Measurements from ENCODE around the gene PAIP1. TPM values are rescaled to one million over a fixed set of nuclear protein-coding genes. Genes with fewer than 3 reads are reported as not detected.

Gene PAIP1
- total RNA-seq, 4 donors from 2014 or later, result 55.5 to 73.5 (median 65.2) TPM

DNA sequence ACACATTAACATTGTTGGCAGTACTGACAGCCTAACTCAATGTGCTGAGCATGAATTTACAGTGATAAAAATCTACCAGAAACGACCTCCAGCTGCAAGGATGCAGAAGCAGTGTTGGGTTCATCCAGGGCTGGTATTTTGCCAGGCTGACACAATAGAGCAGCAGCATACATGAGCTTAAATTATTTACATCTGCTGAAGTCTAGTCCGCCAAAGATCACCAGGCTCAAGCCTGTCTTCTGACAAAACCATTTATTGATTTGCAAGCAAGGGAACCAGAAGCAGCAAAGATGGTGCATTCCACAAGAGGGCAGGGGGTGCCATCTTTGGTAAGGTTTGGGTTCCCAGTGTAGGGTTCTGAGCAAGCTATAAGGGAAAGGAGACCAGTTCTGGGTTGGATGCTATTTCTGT lies 33.2 kb downstream of the PAIP1 start:
- WGBS, 2 donors, result 54 to 56% methylated on average over 2 of the region's 2 CpGs
- DNase-seq (ENCODE audit: low spot score in 2 of 2), result no peak
- Histone ChIP-seq H3K9me3 (no peaks in the 10 kb centered on the region), H3K27ac (no peak overlapping the region), H3K36me3 (peaks cover 2 to 48% (median 15%) of the 10 kb centered on the region in 3 donors), H3K27me3 (no peaks in the 10 kb centered on the region), H3K4me3 (no peak overlapping the region), H3K4me1 (no peaks in the 10 kb centered on the region)
- TF ChIP-seq CTCF (IDR thresholded peaks at IDR 0.05), result no peak
- no peak for TF ChIP-seq POLR2A (IDR thresholded peaks at IDR 0.05)

GRCh38 chr5:43520615-43521014 lies 36.3 kb downstream of the PAIP1 start:
- no peak overlapping the region for H3K27ac ChIP-seq
- no peaks in the 10 kb centered on the region for H3K9me3 ChIP-seq
- H3K27me3 ChIP-seq, result no peaks in the 10 kb centered on the region
- peaks cover 0 to 5% (median 2%) of the 10 kb centered on the region in 4 donors for H3K4me1 ChIP-seq
- 95 to 97% methylated on average over 1 of the region's 1 CpG for WGBS, 2 donors
- DNase-seq (ENCODE audit: low spot score in 2 of 2), result no peak
- no peak for TF ChIP-seq POLR2A (IDR thresholded peaks at IDR 0.05)
- peaks cover 2 to 27% (median 5%) of the 10 kb centered on the region in 3 donors for H3K36me3 ChIP-seq
- H3K4me3 ChIP-seq, result no peak overlapping the region

GRCh38 chr5:43515678-43516048 lies 41.2 kb downstream of the PAIP1 start:
- 30 to 40% methylated on average over 1 of the region's 1 CpG for WGBS, 2 donors
- H3K27ac ChIP-seq, result peak overlapping the region; percentile 30 to 91 (median 82)
- peaks cover 0 to 21% (median 10%) of the 10 kb centered on the region in 4 donors for H3K4me1 ChIP-seq
- TF ChIP-seq CTCF (IDR thresholded peaks at IDR 0.05) (no peak), EP300 (IDR thresholded peaks at IDR 0.05) (no peak), POLR2A (IDR thresholded peaks at IDR 0.05) (no peak)
- no peaks in the 10 kb centered on the region for H3K9me3 ChIP-seq
- no peaks in the 10 kb centered on the region for H3K36me3 ChIP-seq
- H3K27me3 ChIP-seq, result no peaks in the 10 kb centered on the region
- no peak for DNase-seq (ENCODE audit: low spot score in 2 of 2)
- peak overlapping the region; percentile 48 to 76 (median 62) for H3K4me3 ChIP-seq

DNA sequence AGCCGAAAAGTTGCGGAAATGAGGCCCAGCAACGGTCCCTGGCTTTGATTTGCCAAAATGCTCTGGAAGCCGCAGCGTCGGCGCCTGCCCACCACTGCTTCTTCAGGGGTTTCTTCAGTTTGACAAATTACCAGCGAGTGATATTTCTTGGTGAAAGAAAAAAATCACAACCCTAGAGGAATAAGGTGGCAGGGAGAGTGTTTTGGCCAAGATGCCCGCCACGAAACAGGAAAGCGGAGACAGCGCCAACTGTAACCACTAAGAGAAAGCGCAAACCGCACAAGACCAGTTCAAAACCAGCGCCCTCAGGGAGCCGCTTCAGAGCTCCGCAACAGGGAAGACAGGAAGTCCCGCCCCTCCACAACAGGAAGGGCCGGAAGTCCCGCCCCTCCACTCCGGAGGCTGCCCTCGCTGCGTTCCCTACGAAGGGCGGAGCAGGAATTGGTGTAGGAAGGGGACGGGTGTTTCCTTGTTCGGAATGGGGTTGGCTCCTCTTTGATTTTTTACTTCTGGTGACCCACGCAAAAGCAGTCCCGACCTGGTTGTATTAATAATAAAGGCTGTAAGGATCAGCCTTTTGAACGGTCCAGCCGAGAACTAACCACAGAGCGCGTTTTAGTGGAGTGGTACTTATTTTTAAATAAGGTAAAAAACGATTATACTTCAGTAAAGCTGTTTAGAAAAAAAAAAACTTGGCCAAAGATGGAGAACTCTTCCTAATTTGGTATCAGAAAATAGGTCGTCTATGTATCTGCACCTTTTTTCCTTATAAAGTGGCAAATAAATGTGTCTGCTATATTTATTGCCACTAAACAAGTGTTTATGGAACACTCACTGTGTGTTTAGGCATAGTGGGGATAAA lies 41.8 kb downstream of the PAIP1 start, which contains the start of gene C5orf34:
Gene C5orf34, minus strand, starts transcription at position 333 of the 862 bp plus-strand sequence. CDS start 5,809 bp downstream, outside the sequence.
- WGBS, 2 donors, result 0 to 1% methylated on average over 34 to 35 of the region's 35 CpGs
- TF ChIP-seq EP300 (IDR thresholded peaks at IDR 0.05) (peak in 1 of 2 donors; percentile 89), POLR2A (IDR thresholded peaks at IDR 0.05) (peak; percentile 56 to 77), CTCF (IDR thresholded peaks at IDR 0.05) (peak in 2 of 5 experiments; percentile 14 to 17)

DNA sequence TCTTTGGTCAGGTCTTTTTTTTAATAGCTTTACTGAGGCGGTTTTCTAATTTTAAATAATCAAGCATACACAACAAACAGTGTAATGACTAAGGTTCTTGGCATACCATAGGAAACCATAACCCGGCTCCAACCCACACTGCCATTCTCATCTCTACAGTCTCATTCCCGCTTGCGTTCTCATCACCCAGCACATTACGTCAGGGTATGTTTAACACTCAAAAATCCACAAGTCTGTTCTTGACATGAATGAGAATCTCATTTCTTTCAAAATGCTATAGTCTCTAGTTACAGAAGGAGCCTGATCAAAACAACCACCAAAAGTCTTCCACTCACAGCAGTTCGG lies 42.4 kb downstream of the PAIP1 start:
- TF ChIP-seq EP300 (IDR thresholded peaks at IDR 0.05) (no peak), POLR2A (IDR thresholded peaks at IDR 0.05) (no peak), CTCF (IDR thresholded peaks at IDR 0.05) (no peak)
- DNase-seq (ENCODE audit: low spot score in 2 of 2), result no peak
- Histone ChIP-seq H3K27me3 (no peaks in the 10 kb centered on the region), H3K36me3 (no peaks in the 10 kb centered on the region), H3K9me3 (no peaks in the 10 kb centered on the region), H3K4me1 (peaks cover 0 to 21% (median 10%) of the 10 kb centered on the region in 4 donors), H3K27ac (peak overlapping the region; percentile 30 to 91 (median 82)), H3K4me3 (peak overlapping the region; percentile 48 to 76 (median 62))
- 0 to 2% methylated on average over 6 of the region's 6 CpGs for WGBS, 2 donors

More for the DNA sequence above, 41.8 kb downstream of the PAIP1 start, which contains the start of gene C5orf34:
- H3K36me3 ChIP-seq, result no peaks in the 10 kb centered on the region
- H3K4me1 ChIP-seq, result peaks cover 0 to 21% (median 10%) of the 10 kb centered on the region in 4 donors
- H3K27ac ChIP-seq, result peak within 1 kb of the TSS; percentile 30 to 91 (median 82)
- no peaks in the 10 kb centered on the region for H3K27me3 ChIP-seq
- H3K4me3 ChIP-seq, result peak within 1 kb of the TSS; percentile 48 to 76 (median 62)
- no peaks in the 10 kb centered on the region for H3K9me3 ChIP-seq
- peak; percentile 97 to 99 for DNase-seq (ENCODE audit: low spot score in 2 of 2)

Data from tibial nerve (tissue), 4 donors.